HCEC 1CT (cell line): ENCODE results near the gene TSEN54.
A peak's percentile ranks its signal among the peaks of the same experiment; 100 is the strongest.

ENCODE experiments used
- DNase-seq: peaks from one replicate; pipeline ENCODE4 v3.0.0-alpha.2; 2017

Gene TSEN54

GRCh38 chr17:75549246-75550138 lies 33.2 kb downstream of the TSEN54 start:
- DNase-seq: no peak

GRCh38 chr17:75550139-75550465 lies 33.8 kb downstream of the TSEN54 start:
- no peak for DNase-seq

GRCh38 chr17:75551266-75551665 lies 34.9 kb downstream of the TSEN54 start:
- DNase-seq: no peak

DNA sequence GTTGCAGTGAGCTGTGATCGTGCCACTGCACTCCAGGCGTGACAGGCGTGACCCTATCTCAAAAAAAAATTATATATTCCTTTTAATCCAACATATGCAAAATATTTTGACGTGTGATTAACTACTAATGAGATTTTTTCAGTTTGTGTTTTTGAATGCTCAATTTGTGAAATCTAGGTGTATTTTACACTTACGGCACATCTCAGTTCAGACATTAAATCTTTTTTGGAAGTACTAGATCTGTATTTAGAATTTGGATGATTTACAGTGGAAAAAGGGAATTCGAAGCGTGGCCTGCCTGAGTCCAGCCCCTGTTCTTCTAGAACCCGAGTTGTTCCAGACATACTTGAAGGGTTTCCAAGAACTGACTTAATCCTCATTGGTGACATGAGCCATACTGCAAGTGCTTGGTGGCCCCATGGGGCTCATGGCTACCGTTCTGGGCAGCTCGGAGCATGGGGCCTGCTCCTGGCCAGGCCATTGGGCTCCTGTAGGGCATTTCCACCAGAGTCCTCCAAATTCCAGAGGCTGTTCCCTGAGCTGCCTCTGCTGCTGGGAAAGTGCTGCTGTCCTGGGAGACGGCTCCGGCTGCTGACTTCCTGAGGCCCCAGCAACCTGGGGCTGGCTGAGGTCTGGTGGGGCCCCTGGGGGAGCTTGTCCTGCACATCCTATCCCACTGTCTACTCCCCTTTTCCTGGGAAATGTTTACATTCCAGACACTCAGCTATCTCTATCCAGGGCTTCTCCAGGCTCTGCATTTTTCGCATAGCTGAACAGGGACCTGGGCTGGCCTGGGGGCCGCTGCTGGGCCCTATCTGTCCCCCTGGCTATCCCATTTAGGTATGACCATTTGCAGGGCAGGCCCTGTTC lies 36.3 kb downstream of the TSEN54 start:
- peak; percentile 3 for DNase-seq

DNA sequence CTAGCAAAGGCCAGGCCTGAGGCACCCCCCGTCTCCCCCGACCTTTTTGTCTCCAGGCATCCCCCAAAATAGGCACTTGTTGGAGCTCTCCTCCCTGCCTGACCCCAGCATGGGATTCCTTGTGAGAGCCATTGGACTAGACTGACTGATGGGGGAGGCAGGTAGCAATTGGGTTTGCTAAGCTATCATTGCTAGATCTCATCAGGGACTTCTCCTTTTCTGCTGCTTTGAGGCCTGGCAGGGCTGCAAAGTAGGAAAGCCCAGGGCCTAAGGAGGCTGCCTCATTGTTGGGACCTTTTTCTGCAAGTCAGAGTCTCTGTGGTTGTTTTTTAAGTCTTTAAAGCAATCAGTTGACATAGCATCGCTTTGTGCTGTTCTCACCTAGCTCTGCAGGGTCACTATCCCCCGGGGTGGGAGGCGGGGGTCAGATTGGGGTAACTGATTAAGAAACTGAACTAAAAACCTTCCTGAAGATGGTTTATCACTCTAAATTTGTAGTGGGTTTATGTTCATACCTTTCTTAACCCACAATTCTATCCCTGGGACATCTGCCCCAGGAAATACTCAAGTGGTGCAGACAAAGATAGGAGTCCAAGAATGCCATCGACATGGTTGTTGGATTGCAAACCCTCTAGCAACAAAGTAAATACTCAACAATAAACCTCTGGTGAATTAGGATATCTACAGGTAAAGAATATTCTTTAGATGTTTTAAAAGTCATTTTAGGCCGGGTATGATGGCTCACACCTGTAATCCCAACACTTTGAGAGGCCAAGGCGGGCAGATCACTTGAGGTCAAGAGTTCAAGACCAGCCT lies 37.2 kb downstream of the TSEN54 start:
- DNase-seq: no peak

DNA sequence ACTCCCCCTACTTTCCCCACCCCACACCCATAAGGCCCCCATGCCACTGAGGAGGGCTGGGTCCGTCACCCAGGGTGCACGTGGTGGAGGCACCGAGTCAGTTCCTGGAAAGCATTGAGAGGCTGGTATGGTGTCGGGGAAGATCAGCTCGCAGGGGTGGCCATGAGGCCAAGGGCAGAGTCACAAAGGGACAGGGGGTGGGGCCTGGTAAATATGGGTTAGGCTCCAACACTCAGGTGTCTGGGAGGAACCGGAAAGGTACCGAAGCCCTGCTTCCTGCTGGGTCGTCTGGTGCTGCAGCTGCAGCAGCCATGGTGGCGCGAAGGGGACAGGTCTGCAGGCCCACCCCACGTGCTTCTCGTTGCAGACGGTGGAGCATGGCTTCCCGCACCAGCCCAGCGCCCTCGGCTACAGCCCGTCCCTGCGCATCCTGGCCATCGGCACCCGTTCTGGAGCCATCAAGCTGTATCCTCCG lies 39.4 kb downstream of the TSEN54 start:
- no peak for DNase-seq

GRCh38 chr17:75557075-75557851 lies 40.9 kb downstream of the TSEN54 start:
- DNase-seq: peak; percentile 9

DNA sequence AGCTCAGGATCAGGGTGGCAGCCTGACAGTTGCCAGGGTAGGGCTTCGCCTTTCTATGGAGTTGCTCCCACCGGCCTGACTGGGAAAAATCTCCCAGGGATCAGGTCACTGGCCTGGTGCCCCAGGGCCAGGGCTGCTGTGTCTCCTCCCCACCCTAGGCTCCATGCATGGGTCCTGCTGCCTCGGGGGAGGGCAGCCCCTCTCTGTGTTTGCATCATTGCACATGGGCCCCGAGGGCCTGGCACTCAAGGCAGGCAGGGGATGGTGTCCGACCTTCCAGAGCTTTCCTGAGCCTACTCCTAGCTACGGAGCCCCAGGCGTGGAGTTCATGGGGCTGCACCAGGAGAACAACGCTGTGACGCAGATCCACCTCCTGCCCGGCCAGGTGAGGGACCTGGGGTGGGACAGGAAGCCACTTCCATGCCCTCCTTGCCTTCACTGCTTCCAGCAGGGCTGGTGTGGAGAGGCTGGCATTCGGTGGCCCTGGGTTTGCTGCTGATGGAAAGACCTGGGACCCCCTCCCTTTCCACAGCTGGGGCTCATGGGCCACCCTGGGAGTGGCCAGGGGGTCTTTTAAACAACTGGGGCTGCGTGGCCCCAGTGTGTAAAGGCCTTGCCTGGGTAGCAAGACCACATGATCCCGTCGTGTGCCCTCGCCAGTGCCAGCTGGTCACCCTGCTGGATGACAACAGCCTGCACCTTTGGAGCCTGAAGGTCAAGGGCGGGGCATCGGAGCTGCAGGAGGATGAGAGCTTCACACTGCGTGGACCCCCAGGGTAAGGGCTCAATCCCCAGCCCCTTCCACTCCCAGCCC lies 41.7 kb downstream of the TSEN54 start:
- no peak for DNase-seq

- no peak for DNase-seq
Measured at GRCh38 chr17:75558666-75559530, 42.6 kb downstream of the TSEN54 start.

DNA sequence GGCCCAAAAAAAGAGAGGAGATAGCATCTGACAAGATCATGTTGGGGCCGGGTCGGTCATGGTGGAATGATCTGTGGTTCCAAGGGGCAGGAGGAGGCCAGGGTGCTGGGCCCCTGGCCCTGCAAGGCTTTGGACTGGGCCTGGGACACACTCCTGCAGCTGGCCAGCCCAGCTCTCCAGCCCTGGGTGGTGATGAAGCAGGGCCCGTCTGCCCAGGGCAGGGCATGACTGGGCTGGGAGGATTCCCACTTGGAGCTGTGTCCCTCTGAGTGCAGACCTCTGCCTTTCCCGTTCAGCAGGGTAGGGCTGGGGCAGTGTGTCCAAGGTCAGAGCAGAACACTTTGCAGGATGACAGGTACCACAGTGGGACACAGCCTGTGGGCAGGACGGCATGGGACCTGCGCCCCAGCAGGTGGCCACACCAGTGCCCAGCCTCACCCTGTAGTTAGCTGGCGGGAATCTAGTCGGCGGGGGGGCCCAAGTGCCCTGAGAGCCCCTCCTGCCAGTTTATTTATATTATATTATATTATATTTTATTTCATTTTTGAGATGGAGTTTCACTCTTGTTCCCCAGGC lies 43.7 kb downstream of the TSEN54 start:
- DNase-seq: no peak

GRCh38 chr17:75561927-75562603 lies 45.7 kb downstream of the TSEN54 start:
- no peak for DNase-seq

- no peak for DNase-seq
Measured at GRCh38 chr17:75563063-75563758, 46.9 kb downstream of the TSEN54 start.

DNA sequence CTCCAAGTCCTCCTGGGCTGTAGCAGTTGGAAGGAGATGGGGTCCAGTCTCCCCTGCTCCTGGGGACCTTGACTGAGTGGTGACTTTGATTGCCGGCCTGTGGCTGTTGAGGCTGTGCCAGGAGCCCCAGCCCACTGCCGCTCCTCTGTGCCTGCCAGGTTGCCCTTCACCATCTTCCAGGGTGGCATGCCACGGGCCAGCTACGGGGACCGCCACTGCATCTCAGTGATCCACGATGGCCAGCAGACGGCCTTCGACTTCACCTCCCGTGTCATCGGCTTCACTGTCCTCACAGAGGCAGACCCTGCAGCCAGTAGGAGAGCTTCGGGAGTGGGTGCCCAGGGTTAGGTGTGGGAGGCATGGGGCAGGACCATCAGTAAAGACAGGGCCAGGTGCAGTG lies 47.9 kb downstream of the TSEN54 start:
- no peak for DNase-seq

DNA sequence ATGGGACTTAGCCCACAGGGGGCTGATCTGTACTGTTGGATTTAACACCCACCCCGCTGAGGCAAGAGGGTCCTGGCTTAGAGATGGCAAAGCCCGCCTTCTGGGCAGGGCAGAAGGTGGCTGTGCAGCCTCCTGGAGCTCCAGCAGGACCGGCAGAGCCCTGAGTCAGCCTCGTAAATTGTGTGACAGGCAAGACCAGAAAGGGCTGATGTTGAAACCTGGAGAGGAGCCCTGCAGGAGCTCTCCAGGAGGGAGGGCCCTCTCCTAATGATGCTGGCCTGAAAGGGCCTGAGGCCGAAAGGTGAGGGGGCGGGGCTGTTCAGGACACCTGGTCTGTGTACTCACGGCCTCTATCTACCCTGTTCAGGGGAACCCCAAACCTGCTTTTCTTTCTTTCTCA lies 48.7 kb downstream of the TSEN54 start:
- peak; percentile 18 for DNase-seq

DNA sequence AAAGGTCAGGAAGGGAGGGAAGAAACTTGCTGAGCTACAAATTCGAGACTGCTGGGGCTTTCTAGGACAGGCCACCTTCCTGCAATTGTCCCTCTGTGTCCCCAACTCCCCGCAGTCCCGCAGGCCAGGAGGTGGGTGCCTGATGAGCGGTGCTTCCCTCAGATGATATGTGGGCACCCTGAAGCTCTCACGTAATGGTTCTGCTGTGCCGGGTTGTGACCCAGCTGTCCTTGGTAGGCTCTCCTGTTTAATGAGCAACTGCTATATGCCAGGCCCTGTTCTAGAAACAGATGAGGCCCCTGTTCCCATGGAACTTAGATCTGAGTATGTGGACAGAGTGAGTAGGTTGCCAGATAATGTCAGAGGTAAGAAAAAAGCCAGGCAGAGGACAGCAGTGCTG lies 49.3 kb downstream of the TSEN54 start:
- DNase-seq: no peak

GRCh38 chr17:75566416-75566815 lies 50.1 kb downstream of the TSEN54 start:
- DNase-seq: no peak

- no peak for DNase-seq
Measured at GRCh38 chr17:75566834-75567233, 50.5 kb downstream of the TSEN54 start.

GRCh38 chr17:75568412-75569255 lies 52.3 kb downstream of the TSEN54 start:
- DNase-seq: no peak
